ENCODE results near the gene PRPH. TPM values are rescaled to one million over a fixed set of nuclear protein-coding genes. Genes with fewer than 3 reads are reported as not detected.
"Not testable (repeated sequence)": the region's sequence is repeated elsewhere in the genome, so short reads cannot be mapped to it uniquely, and the experiment has no call there.

The PRPH gene
- total and polyA plus RNA-seq, 2 donors = 9.1 to 24.8 TPM

DNA sequence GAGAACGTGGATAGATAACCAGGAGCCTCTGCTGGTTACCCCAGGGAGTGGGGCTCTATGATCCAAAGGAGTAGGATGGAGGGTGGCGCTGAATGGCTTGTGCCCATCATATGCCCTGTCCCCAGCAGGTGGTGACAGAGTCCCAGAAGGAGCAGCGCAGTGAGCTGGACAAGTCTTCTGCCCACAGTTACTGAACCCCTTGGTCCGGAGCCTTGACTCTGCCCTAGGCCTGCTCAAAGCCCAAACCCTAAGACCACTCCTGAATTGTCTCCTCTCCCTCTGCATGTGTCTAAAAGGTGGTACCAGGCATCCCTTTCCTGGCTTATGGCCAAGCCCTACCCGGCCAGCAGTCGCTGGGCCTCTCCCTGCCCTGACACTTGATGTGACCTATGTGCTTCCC, 3.2 kb downstream of the PRPH start:
- Histone ChIP-seq H3K27ac (ENCODE audit: low read depth) (no peak overlapping the region), H3K36me3 (ENCODE audit: insufficient read depth) (no peaks in the 10 kb centered on the region), H3K4me1 (ENCODE audit: insufficient read depth) (peaks cover 3% of the 10 kb centered on the region), H3K4me3 (ENCODE audit: low read depth, low read length) (no peak overlapping the region)
- WGBS = 49% methylated on average over 6 of the region's 6 CpGs
- DNase-seq (ENCODE audit: extremely low spot score) = no peak

GRCh38 chr12:49301760-49302159, 6.8 kb downstream of the PRPH start:
- Histone ChIP-seq H3K4me1 (ENCODE audit: insufficient read depth) (no peaks in the 10 kb centered on the region), H3K4me3 (ENCODE audit: low read depth, low read length) (no peak overlapping the region), H3K36me3 (ENCODE audit: insufficient read depth) (no peaks in the 10 kb centered on the region), H3K27ac (ENCODE audit: low read depth) (no peak overlapping the region)
- WGBS = 38% methylated on average over 4 of the region's 4 CpGs
- no peak for DNase-seq (ENCODE audit: extremely low spot score)

DNA sequence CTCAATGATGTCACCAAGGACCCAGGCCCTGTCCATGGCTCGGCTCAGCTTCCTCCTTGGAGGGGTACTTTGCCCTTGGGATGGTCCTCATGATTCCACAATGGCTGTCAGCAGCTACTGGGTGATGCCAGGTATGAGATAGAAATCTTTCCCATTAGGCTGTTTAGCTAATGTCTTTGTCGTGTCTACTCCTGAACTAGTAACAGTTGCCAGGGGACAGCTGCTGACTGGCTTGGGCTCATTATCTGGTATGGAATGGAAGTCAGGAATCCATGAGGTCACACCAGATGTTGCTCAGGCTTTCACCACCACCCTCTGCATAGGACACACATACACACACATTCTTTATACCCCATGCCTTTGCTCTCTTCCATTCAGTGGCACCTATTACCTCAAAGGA, 9.2 kb downstream of the PRPH start:
- WGBS = 61% methylated on average over 2 of the region's 2 CpGs
- Histone ChIP-seq H3K27ac (ENCODE audit: low read depth) (no peak overlapping the region), H3K36me3 (ENCODE audit: insufficient read depth) (no peaks in the 10 kb centered on the region), H3K4me3 (ENCODE audit: low read depth, low read length) (no peak overlapping the region), H3K4me1 (ENCODE audit: insufficient read depth) (no peaks in the 10 kb centered on the region)
- no peak for DNase-seq (ENCODE audit: extremely low spot score)

- Histone ChIP-seq H3K4me3 (ENCODE audit: low read depth, low read length) (no peak overlapping the region), H3K27ac (ENCODE audit: low read depth) (no peak overlapping the region), H3K36me3 (ENCODE audit: insufficient read depth) (no peaks in the 10 kb centered on the region), H3K4me1 (ENCODE audit: insufficient read depth) (no peaks in the 10 kb centered on the region)
- DNase-seq (ENCODE audit: extremely low spot score) = no peak
- WGBS = 72% methylated on average over 6 of the region's 6 CpGs
These were observed 11.0 kb downstream of the PRPH start for GRCh38 chr12:49305762-49306510.

DNA sequence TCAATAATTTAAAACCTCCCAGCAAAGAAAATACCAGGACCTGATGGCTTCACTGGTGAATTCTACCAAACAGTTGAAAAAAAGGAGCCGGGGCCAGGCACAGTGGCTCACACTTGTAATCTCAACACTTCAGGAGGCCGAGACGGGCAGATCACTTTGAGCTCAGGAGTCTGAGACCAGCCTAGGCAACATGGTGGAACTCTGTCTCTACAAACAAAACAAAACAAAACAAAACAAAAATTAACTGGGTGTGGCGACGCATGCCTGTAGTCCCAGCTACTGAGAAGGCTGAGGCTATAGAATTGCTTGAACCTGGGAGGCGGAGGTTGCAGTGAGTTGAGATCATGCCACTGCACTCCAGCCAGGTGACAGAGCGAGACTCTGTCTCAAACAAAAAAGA, 14.4 kb downstream of the PRPH start:
- no peaks in the 10 kb centered on the region for H3K4me1 ChIP-seq (ENCODE audit: insufficient read depth)
- WGBS = 85% methylated on average over 7 of the region's 7 CpGs
- no peaks in the 10 kb centered on the region for H3K36me3 ChIP-seq (ENCODE audit: insufficient read depth)
- no peak overlapping the region for H3K27ac ChIP-seq (ENCODE audit: low read depth)
- no peak overlapping the region for H3K4me3 ChIP-seq (ENCODE audit: low read depth, low read length)
- DNase-seq (ENCODE audit: extremely low spot score) = no peak

- not testable (repeated sequence) for H3K4me3 ChIP-seq (ENCODE audit: low read depth, low read length)
These were observed 15.6 kb downstream of the PRPH start for GRCh38 chr12:49310451-49311000.

GRCh38 chr12:49314811-49315210, 19.9 kb downstream of the PRPH start:
- 66% methylated on average over 1 of the region's 1 CpG for WGBS
- Histone ChIP-seq H3K27ac (ENCODE audit: low read depth) (no peak overlapping the region), H3K36me3 (ENCODE audit: insufficient read depth) (no peaks in the 10 kb centered on the region), H3K4me1 (ENCODE audit: insufficient read depth) (no peaks in the 10 kb centered on the region), H3K4me3 (ENCODE audit: low read depth, low read length) (no peak overlapping the region)
- no peak for DNase-seq (ENCODE audit: extremely low spot score)

More at GRCh38 chr12:49310451-49311000, 15.6 kb downstream of the PRPH start:
- not testable (repeated sequence) for DNase-seq (ENCODE audit: extremely low spot score); H3K27ac ChIP-seq (ENCODE audit: low read depth); H3K36me3 ChIP-seq (ENCODE audit: insufficient read depth); H3K4me1 ChIP-seq (ENCODE audit: insufficient read depth)
- 55% methylated on average over 2 of the region's 3 CpGs for WGBS

DNA sequence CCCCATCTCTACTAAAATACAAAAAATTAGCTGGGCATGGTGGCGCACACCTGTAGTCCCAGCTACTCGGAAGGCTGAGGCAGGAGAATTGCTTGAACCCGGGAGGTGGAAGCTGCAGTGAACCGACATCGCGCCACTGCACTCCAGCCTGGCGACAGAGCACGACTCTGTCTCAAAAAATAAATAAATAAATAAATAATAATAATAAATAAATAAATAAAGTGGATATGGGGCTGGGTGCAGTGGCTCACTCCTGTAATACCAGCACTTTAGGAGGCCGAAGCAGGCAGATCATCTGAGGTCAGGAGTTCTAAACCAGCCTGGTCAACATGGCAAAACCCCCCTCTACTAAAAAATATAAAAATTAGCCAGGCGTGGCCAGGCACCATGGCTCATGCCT, 22.2 kb downstream of the PRPH start:
- H3K27ac ChIP-seq (ENCODE audit: low read depth); H3K4me3 ChIP-seq (ENCODE audit: low read depth, low read length); H3K36me3 ChIP-seq (ENCODE audit: insufficient read depth); H3K4me1 ChIP-seq (ENCODE audit: insufficient read depth); DNase-seq (ENCODE audit: extremely low spot score): not testable (repeated sequence)
- 95% methylated on average over 10 of the region's 10 CpGs for WGBS

- not testable (repeated sequence) for H3K36me3 ChIP-seq (ENCODE audit: insufficient read depth); DNase-seq (ENCODE audit: extremely low spot score); H3K4me3 ChIP-seq (ENCODE audit: low read depth, low read length); H3K27ac ChIP-seq (ENCODE audit: low read depth); H3K4me1 ChIP-seq (ENCODE audit: insufficient read depth)
- 91% methylated on average over 9 of the region's 9 CpGs for WGBS
These were observed 25.6 kb downstream of the PRPH start for GRCh38 chr12:49320411-49321103.

DNA sequence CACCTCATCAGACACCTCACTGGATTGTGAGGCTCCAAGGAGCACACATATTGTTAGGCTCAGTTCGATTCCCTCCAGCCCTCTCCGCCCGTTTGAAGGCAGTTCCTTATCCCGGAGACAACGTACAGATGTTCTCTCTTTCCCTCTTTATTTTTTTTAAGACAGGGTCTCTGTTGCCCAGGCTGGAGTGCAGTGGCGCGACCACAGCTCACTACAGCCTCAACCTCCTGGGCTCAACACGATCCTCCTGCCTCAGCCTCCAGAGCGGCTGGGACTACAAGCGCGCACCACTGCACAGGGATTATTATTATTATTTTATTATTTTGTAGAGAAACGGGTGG, 27.4 kb downstream of the PRPH start:
- Histone ChIP-seq H3K4me1 (ENCODE audit: insufficient read depth) (no peaks in the 10 kb centered on the region), H3K27ac (ENCODE audit: low read depth) (no peak overlapping the region), H3K4me3 (ENCODE audit: low read depth, low read length) (peak overlapping the region; percentile 54), H3K36me3 (ENCODE audit: insufficient read depth) (no peaks in the 10 kb centered on the region)
- no peak for DNase-seq (ENCODE audit: extremely low spot score)
- WGBS = 27% methylated on average over 12 of the region's 12 CpGs

GRCh38 chr12:49322708-49323523, 28.0 kb downstream of the PRPH start, which contains the start of gene TROAP:
Gene TROAP (plus strand): TSS chr12:49323255. CDS start chr12:49323609, 354 bp downstream.
- Histone ChIP-seq H3K4me3 (ENCODE audit: low read depth, low read length) (peak within 1 kb of the TSS; percentile 54), H3K27ac (ENCODE audit: low read depth) (no peak within 1 kb of the TSS), H3K36me3 (ENCODE audit: insufficient read depth) (no peaks in the 10 kb centered on the region), H3K4me1 (ENCODE audit: insufficient read depth) (no peaks in the 10 kb centered on the region)
- peak; percentile 99 for DNase-seq (ENCODE audit: extremely low spot score)
- under 1% methylated on average over 65 of the region's 65 CpGs for WGBS

DNA sequence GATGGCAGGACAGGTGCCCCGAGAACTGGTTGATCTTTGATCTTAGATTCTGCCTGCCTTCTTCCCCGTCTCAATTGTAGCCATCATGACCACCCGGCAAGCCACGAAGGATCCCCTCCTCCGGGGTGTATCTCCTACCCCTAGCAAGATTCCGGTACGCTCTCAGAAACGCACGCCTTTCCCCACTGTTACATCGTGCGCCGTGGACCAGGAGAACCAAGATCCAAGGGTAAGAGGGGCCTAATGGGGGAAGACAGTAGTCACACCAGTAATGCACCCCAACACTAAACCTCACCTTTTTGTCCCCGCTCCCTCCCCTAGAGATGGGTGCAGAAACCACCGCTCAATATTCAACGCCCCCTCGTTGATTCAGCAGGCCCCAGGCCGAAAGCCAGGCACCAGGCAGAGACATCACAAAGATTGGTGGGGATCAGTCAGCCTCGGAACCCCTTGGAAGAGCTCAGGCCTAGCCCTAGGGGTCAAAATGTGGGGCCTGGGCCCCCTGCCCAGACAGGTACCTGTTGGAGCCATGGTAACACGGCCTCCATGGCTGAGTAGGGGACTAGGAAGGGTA, 28.7 kb downstream of the PRPH start:
- no peak overlapping the region for H3K27ac ChIP-seq (ENCODE audit: low read depth)
- peak overlapping the region; percentile 27 for H3K4me3 ChIP-seq (ENCODE audit: low read depth, low read length)
- 8% methylated on average over 19 of the region's 19 CpGs for WGBS
- DNase-seq (ENCODE audit: extremely low spot score) = no peak
- no peaks in the 10 kb centered on the region for H3K4me1 ChIP-seq (ENCODE audit: insufficient read depth)
- no peaks in the 10 kb centered on the region for H3K36me3 ChIP-seq (ENCODE audit: insufficient read depth)

GRCh38 chr12:49325606-49326005, 30.7 kb downstream of the PRPH start:
- 97% methylated on average over 6 of the region's 6 CpGs for WGBS
- DNase-seq (ENCODE audit: extremely low spot score) = no peak
- Histone ChIP-seq H3K36me3 (ENCODE audit: insufficient read depth) (no peaks in the 10 kb centered on the region), H3K4me3 (ENCODE audit: low read depth, low read length) (no peak overlapping the region), H3K27ac (ENCODE audit: low read depth) (no peak overlapping the region), H3K4me1 (ENCODE audit: insufficient read depth) (no peaks in the 10 kb centered on the region)
